Activated naive CD4-positive, alpha-beta T cell treated with anti-CD3 and anti-CD28 coated beads, Interleukin-2, amount 50 U/mL, for 16 hours (primary cell): ENCODE results near the gene EDDM13.
A peak's percentile ranks its signal among the peaks of the same experiment; 100 is the strongest.
"Not testable (repeated sequence)": the region's sequence is repeated elsewhere in the genome, so short reads cannot be mapped to it uniquely, and the experiment has no call there.

Source experiments
- DNase-seq: peaks from one replicate; pipeline ENCODE4 v3.0.0-alpha.2; 2020

The EDDM13 gene

GRCh38 chr19:56321989-56322440 is 49.5 kb downstream of the EDDM13 start:
- DNase-seq: no peak

- DNase-seq: no peak
Measured at GRCh38 chr19:56324436-56324835, 51.9 kb downstream of the EDDM13 start.

GRCh38 chr19:56332695-56333094 is 60.1 kb downstream of the EDDM13 start:
- no peak for DNase-seq

- peak; percentile 34 for DNase-seq
Measured at GRCh38 chr19:56333506-56333905, 61.0 kb downstream of the EDDM13 start.

GRCh38 chr19:56335371-56335770 is 62.8 kb downstream of the EDDM13 start:
- DNase-seq: not testable (repeated sequence)

GRCh38 chr19:56337077-56337476 is 64.5 kb downstream of the EDDM13 start:
- not testable (repeated sequence) for DNase-seq

- not testable (repeated sequence) for DNase-seq
Measured at GRCh38 chr19:56339031-56339430, 66.5 kb downstream of the EDDM13 start.

- no peak for DNase-seq
Measured at GRCh38 chr19:56341948-56342347, 69.4 kb downstream of the EDDM13 start.

- DNase-seq: no peak
Measured at GRCh38 chr19:56347163-56347778, 74.7 kb downstream of the EDDM13 start.

GRCh38 chr19:56348289-56348877 is 75.8 kb downstream of the EDDM13 start:
- DNase-seq: peak; percentile 17

- DNase-seq: peak; percentile 50
Measured at GRCh38 chr19:56350416-56351045, 78.0 kb downstream of the EDDM13 start.

- no peak for DNase-seq
Measured at GRCh38 chr19:56351208-56351607, 78.7 kb downstream of the EDDM13 start.

- no peak for DNase-seq
Measured at GRCh38 chr19:56355517-56355916, 83.0 kb downstream of the EDDM13 start.

GRCh38 chr19:56356944-56357343 is 84.4 kb downstream of the EDDM13 start:
- DNase-seq: no peak
